ENCODE results near the gene EPHA7. TPM values are rescaled to one million over a fixed set of nuclear protein-coding genes. Genes with fewer than 3 reads are reported as not detected.

The EPHA7 gene
- total RNA-seq, 1 experiment from 2014 or later = not detected

DNA sequence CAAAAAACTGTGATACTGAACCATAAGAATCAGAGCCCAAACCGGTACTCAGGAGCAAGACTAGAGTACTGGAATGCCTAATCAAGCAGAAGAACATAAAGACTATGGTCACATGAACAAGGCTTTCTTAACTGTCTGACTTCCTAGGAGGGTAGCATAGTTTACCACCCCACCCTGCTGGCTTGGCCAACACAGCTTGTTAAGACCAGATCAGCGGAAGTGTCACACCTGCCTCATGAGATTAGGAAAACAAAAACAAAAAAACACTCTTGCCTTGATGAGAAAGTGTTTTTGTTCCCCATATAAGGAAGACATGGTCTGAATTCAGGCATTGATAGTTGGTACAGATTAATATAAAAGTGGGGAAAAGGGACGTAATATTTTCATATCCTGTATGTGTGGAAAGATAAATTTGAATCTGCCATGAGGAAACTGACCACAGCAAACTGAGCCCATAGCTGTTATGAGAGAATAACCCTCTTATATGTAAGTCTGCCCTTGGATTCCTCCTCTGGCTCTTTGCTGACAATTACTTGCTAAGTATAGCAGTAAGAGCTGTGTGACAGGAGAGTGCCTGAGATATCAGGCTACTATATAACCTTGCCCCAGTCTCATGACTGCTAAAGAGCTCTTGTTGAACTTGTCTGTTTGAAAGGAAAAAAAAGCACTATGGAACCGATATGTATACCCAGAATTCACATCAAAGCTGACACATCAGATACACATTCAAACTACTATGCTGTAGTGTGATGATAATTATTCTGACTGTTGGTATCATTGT lies 197.1 kb downstream of the EPHA7 start:
- POLR2A ChIA-PET = no interaction called here
- H3K4me3 ChIP-seq (replicated peaks in 1 of 2; ENCODE audit: low read depth in 1 of 2, low read length in 2 of 2) = no peak overlapping the region
- H3K27me3 ChIP-seq (ENCODE audit: insufficient read depth, low read length) = no peaks in the 10 kb centered on the region
- BruUV-seq (replicated peaks) = no TSS peak
- no peak for DNase-seq (ENCODE audit: low read depth, low spot score)
- RAD21 ChIA-PET (ENCODE audit: low non-redundant PET in 1 of 2, low total read pairs in 2 of 2, uncharacterized antibody in 2 of 2, unreplicated experiment in 2 of 2) = no interaction called here
- H3K4me2 ChIP-seq (ENCODE audit: low read length) = no peak overlapping the region
- no peaks in the 10 kb centered on the region for H3K79me2 ChIP-seq (ENCODE audit: insufficient read depth, low read length)
- H2AFZ ChIP-seq (ENCODE audit: low read depth, low read length, poor library complexity, severe bottlenecking) = no peak overlapping the region
- TF ChIP-seq JUND (IDR thresholded peaks at IDR 0.05) (no peak), POLR2AphosphoS5 (IDR thresholded peaks at IDR 0.05; ENCODE audit: low read depth, low read length) (no peak), TCF7L2 (IDR thresholded peaks at IDR 0.05; ENCODE audit: borderline replicate concordance, extremely low read depth, insufficient read depth, insufficient read length) (no peak), EZH2 (IDR thresholded peaks at IDR 0.05) (no peak)
- TF ChIP-seq, protein P1, sequence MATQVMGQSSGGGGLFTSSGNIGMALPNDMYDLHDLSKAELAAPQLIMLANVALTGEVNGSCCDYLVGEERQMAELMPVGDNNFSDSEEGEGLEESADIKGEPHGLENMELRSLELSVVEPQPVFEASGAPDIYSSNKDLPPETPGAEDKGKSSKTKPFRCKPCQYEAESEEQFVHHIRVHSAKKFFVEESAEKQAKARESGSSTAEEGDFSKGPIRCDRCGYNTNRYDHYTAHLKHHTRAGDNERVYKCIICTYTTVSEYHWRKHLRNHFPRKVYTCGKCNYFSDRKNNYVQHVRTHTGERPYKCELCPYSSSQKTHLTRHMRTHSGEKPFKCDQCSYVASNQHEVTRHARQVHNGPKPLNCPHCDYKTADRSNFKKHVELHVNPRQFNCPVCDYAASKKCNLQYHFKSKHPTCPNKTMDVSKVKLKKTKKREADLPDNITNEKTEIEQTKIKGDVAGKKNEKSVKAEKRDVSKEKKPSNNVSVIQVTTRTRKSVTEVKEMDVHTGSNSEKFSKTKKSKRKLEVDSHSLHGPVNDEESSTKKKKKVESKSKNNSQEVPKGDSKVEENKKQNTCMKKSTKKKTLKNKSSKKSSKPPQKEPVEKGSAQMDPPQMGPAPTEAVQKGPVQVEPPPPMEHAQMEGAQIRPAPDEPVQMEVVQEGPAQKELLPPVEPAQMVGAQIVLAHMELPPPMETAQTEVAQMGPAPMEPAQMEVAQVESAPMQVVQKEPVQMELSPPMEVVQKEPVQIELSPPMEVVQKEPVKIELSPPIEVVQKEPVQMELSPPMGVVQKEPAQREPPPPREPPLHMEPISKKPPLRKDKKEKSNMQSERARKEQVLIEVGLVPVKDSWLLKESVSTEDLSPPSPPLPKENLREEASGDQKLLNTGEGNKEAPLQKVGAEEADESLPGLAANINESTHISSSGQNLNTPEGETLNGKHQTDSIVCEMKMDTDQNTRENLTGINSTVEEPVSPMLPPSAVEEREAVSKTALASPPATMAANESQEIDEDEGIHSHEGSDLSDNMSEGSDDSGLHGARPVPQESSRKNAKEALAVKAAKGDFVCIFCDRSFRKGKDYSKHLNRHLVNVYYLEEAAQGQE (IDR thresholded peaks at IDR 0.05; ENCODE audit: low read depth) = no peak
- no peaks in the 10 kb centered on the region for H3K4me1 ChIP-seq (ENCODE audit: control insufficient read depth in 1 of 2, insufficient read depth in 2 of 2, low read length in 2 of 2)
- peaks cover 5 to 11% of the 10 kb centered on the region in 2 experiments; a peak in 2 of 4 replicates for H3K9me3 ChIP-seq (ENCODE audit: control insufficient read depth in 1 of 2, insufficient read depth in 1 of 2, low read depth in 1 of 2, low read length in 2 of 2)
- no peak overlapping the region for H3K27ac ChIP-seq (ENCODE audit: low read depth, low read length)
- H3K36me3 ChIP-seq (ENCODE audit: control insufficient read depth in 1 of 2, insufficient read depth in 2 of 2, low read length in 2 of 2) = no peaks in the 10 kb centered on the region
- ATAC-seq = no peak
- H4K20me1 ChIP-seq (ENCODE audit: insufficient read depth) = no peaks in the 10 kb centered on the region
- CTCF ChIA-PET = no interaction called here
- intact Hi-C loops (cut with micrococcal nuclease) = no loop called here
- H3K9me2 ChIP-seq (ENCODE audit: insufficient read depth) = no peaks in the 10 kb centered on the region
- H3K9ac ChIP-seq (ENCODE audit: low read length) = no peak overlapping the region
